A549 (cell line): ENCODE measurements around the gene RIMBP2.

Experiments used
- BHLHE40 ChIP-seq: IDR thresholded peaks from 2 replicates; pipeline ENCODE4 v1.6.1; 2012; ENCODE audit warnings: low read depth, low read length, inconsistent platforms
- MAFK ChIP-seq: fragments of 450-650 bp; IDR thresholded peaks from 2 replicates; pipeline ENCODE4 v1.6.1; 2014; ENCODE audit not compliant: partially characterized antibody
- POLR2AphosphoS2 ChIP-seq: conservative IDR thresholded peaks from 2 replicates; pipeline ENCODE4 v1.6.1; 2012; ENCODE audit warnings: low read length, improper control_type of control experiment, inconsistent platforms
- ZFP36 ChIP-seq: fragments of 450-650 bp; IDR thresholded peaks from 2 replicates; pipeline ENCODE4 v1.6.1; 2014; ENCODE audit warnings: borderline replicate concordance; ENCODE audit not compliant: partially characterized antibody

DNA sequence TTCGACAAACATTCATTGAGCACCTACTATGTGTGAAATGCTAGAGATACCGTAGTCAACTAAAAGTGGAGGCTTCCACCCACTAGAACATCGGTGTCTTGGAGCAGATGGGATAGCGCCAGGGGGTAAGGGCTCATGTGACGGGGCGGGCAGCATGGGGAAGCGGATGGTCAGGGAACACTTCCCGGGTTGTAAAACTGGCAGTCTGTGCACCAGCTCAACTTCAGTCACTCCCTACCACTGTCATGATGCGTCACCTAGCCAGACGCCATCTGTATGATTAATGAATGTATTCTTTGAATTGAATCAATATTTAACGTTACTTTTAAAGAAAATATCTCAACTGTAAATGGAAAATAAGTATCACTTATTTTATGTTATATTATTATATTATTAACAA is 284.9 kb downstream of the RIMBP2 start:
- TF ChIP-seq MAFK (no peak), ZFP36 (no peak), POLR2AphosphoS2 (no peak), BHLHE40 (no peak)
